Activated CD8-positive, alpha-beta memory T cell treated with anti-CD3 and anti-CD28 coated beads for 1 hour (primary cell): Measurements from ENCODE around the gene INPP5A.

Source experiments
- DNase-seq, 2 donors: peaks; one replicate each; pipeline ENCODE4 v3.0.0-alpha.2; 2020; ENCODE audit warnings: low read depth in 1 of 2; ENCODE audit errors: extremely low read depth in 1 of 2

The INPP5A gene

GRCh38 chr10:132608511-132609195 is 71.1 kb downstream of the INPP5A start:
- no peak for DNase-seq

GRCh38 chr10:132609211-132609610 is 71.6 kb downstream of the INPP5A start:
- no peak for DNase-seq

GRCh38 chr10:132610071-132610701 is 72.6 kb downstream of the INPP5A start:
- DNase-seq = no peak

GRCh38 chr10:132611026-132611910 is 73.7 kb downstream of the INPP5A start:
- DNase-seq = no peak

- no peak for DNase-seq
These were observed 74.4 kb downstream of the INPP5A start for GRCh38 chr10:132611986-132612385.

- DNase-seq = no peak
These were observed 75.3 kb downstream of the INPP5A start for GRCh38 chr10:132612571-132613504.

GRCh38 chr10:132613566-132614348 is 76.2 kb downstream of the INPP5A start:
- no peak for DNase-seq

GRCh38 chr10:132614431-132615340 is 77.1 kb downstream of the INPP5A start:
- DNase-seq = no peak

GRCh38 chr10:132615341-132616169 is 78.0 kb downstream of the INPP5A start:
- DNase-seq = no peak

- peak; percentile 8 to 41 for DNase-seq
These were observed 78.8 kb downstream of the INPP5A start for GRCh38 chr10:132616170-132616995.

- DNase-seq = no peak
These were observed 79.6 kb downstream of the INPP5A start for GRCh38 chr10:132616996-132617736.

- DNase-seq = no peak
These were observed 80.1 kb downstream of the INPP5A start for GRCh38 chr10:132617737-132618052.

GRCh38 chr10:132618158-132618919 is 80.8 kb downstream of the INPP5A start:
- DNase-seq = no peak

- no peak for DNase-seq
These were observed 82.3 kb downstream of the INPP5A start for GRCh38 chr10:132619927-132620326.

- no peak for DNase-seq
These were observed 86.7 kb downstream of the INPP5A start for GRCh38 chr10:132624061-132624846.
